Measurements from ENCODE around the gene SPEM1. TPM values are rescaled to one million over a fixed set of nuclear protein-coding genes. Genes with fewer than 3 reads are reported as not detected.
A peak's percentile ranks its signal among the peaks of the same experiment; 100 is the strongest.

Gene SPEM1
- total and polyA plus RNA-seq, 2 of the 13 experiments (the other 11 are each of a cell fraction or from before 2014, with no cell fraction given) = not detected

DNA sequence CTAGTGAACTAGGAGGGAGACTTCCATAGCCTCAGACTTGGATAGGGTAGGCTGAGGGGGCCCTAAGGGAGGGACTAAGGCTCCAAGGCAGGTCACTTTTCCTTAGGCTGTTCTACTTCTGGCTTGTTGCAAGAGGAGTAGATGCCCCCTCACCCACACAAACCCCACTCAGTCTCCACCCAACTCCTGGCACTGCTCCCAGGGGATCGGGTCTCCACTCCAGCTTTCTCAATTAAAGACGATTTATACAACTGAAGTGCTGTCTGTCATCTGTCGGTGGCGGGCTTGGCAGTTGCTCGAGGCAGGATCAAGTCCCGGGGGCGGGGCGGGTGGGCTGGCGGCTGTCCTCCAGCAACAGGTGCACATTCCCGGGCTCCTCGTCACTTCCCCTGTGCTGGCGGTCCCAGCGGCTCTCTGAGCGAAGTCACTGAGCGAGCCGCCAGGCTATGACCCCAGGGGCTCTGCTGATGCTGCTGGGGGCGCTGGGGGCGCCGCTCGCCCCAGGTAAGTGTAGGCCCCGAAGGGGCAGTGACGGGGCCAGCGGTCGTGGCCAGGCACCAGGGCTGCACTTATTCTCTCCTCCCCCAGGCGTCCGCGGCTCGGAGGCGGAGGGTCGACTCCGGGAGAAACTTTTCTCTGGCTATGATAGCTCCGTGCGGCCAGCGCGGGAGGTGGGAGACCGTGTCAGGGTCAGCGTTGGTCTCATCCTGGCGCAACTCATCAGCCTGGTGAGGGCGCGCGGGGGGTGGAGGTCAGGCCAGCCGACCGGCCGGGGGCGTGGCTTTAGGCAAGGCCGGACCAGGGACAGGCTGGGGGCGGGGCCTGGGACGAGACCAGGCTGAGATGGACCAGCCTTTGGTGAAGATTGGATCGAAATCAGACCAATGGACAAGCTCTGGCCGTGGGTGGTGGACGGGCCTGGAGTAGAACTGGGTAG is 24.8 kb downstream of the SPEM1 start, which contains the start of gene CHRNB1 (continued):
- TF ChIP-seq NR2C2 (CRISPR knock-in tag; IDR thresholded peaks at IDR 0.05; ENCODE audit: borderline replicate concordance) (peak; percentile 86), CENPX (CRISPR knock-in tag; IDR thresholded peaks at IDR 0.05) (no peak), ZNF547 (CRISPR knock-in tag; IDR thresholded peaks at IDR 0.05) (peak; percentile 54; the same call in 1 of the 2 replicates), ONECUT2 (CRISPR knock-in tag; IDR thresholded peaks at IDR 0.05) (no peak), ZNF12 (CRISPR knock-in tag; IDR thresholded peaks at IDR 0.05) (no peak), ZNF605 (CRISPR knock-in tag; IDR thresholded peaks at IDR 0.05) (peak; percentile 54; the same call in 1 of the 2 replicates), MLLT10 (CRISPR knock-in tag; IDR thresholded peaks at IDR 0.05) (no peak), GPN1 (CRISPR knock-in tag; IDR thresholded peaks at IDR 0.05; ENCODE audit: borderline replicate concordance) (no peak), ZHX2 (IDR thresholded peaks at IDR 0.05; ENCODE audit: low read depth) (no peak), ZHX2 (CRISPR knock-in tag; IDR thresholded peaks at IDR 0.05; ENCODE audit: borderline replicate concordance) (no peak), ELF1 (CRISPR knock-in tag; IDR thresholded peaks at IDR 0.05) (peak; percentile 33; the same call in 1 of the 2 replicates), PLRG1 (conservative IDR thresholded peaks at IDR 0.05) (no peak), MAF1 (CRISPR knock-in tag; IDR thresholded peaks at IDR 0.05; ENCODE audit: borderline replicate concordance) (no peak), NFKB2 (CRISPR knock-in tag; IDR thresholded peaks at IDR 0.05; ENCODE audit: borderline replicate concordance) (0 out of 2 replicates have a peak, but pooled peaks have one; percentile 49), ZSCAN31 (CRISPR knock-in tag; IDR thresholded peaks at IDR 0.05; ENCODE audit: low read depth) (peak; percentile 46; the same call in 1 of the 2 replicates), ATF5 (CRISPR knock-in tag; IDR thresholded peaks at IDR 0.05; ENCODE audit: low read depth) (no peak), HIVEP1 (CRISPR knock-in tag; IDR thresholded peaks at IDR 0.05) (peak; percentile 68; the same call in 1 of the 2 replicates), ZFP36L2 (CRISPR knock-in tag; IDR thresholded peaks at IDR 0.05) (no peak)
- TF ChIP-seq, protein P1, sequence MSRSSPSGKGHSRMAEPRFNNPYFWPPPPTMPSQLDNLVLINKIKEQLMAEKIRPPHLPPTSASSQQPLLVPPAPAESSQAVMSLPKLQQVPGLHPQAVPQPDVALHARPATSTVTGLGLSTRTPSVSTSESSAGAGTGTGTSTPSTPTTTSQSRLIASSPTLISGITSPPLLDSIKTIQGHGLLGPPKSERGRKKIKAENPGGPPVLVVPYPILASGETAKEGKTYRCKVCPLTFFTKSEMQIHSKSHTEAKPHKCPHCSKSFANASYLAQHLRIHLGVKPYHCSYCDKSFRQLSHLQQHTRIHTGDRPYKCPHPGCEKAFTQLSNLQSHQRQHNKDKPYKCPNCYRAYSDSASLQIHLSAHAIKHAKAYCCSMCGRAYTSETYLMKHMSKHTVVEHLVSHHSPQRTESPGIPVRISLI (CRISPR knock-in tag; IDR thresholded peaks at IDR 0.05; ENCODE audit: borderline replicate concordance) = no peak
- TF ChIP-seq, protein P2, sequence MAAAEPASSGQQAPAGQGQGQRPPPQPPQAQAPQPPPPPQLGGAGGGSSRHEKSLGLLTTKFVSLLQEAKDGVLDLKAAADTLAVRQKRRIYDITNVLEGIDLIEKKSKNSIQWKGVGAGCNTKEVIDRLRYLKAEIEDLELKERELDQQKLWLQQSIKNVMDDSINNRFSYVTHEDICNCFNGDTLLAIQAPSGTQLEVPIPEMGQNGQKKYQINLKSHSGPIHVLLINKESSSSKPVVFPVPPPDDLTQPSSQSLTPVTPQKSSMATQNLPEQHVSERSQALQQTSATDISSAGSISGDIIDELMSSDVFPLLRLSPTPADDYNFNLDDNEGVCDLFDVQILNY (CRISPR knock-in tag; conservative IDR thresholded peaks at IDR 0.05) = no peak
